Colonic mucosa (tissue), 4 donors: ENCODE results near the gene FBXL2. TPM values are rescaled to one million over a fixed set of nuclear protein-coding genes. Genes with fewer than 3 reads are reported as not detected.

Experiments
- DNase-seq: peaks from one replicate; pipeline ENCODE4 v3.0.0-alpha.2; 2020
- H3K27ac ChIP-seq: fragments of 200-600 bp; one replicate; pipeline ENCODE4 v1.8.0; 2021
- H3K27me3 ChIP-seq: fragments of 200-600 bp; one replicate; pipeline ENCODE4 v1.8.0; 2021
- H3K36me3 ChIP-seq: fragments of 200-600 bp; one replicate; pipeline ENCODE4 v1.8.0; 2021
- H3K4me1 ChIP-seq: fragments of 200-600 bp; one replicate; pipeline ENCODE4 v1.8.0; 2021; ENCODE audit warnings: mild to moderate bottlenecking
- H3K4me3 ChIP-seq: fragments of 200-600 bp; one replicate; pipeline ENCODE4 v1.8.0; 2021
- H3K9ac ChIP-seq, 2 donors: one replicate each; pipeline ENCODE4 v1.7.0; 2013; ENCODE audit warnings: control low read depth in 2 of 2, low read depth in 2 of 2, low read length in 2 of 2
- H3K9me3 ChIP-seq: fragments of 200-600 bp; one replicate; pipeline ENCODE4 v1.8.0; 2021
- intact Hi-C: fragments of 100-400 bp; cut with DNase I; formaldehyde crosslinking; loops from one replicate; pipeline ENCODE4 v1.14.1; 2022
- total RNA-seq, 2 donors: library from RNA; stranded (reverse); fragmentation: NEBNext Ultra II Directional in 1 of 2; extraction: Animal tissue kit (Norgen Biotek cat#: 25700) in 1 of 2; gene quantifications; one replicate each; pipeline ENCODE4 v1.2.1, GENCODE V29; 2021
- TF ChIP-seq, protein P1 (sequence below): fragments of 200-600 bp; IDR thresholded peaks from one replicate; pipeline ENCODE4 v1.8.0; 2022; ENCODE audit warnings: antibody characterized with exemption, mild to moderate bottlenecking
- donor health status: healthy.
- donor health status: DM: no; HTN: no; CAD: no.
- donor health status: DM: no; HTN: no; CAD: no.

Gene FBXL2
- total RNA-seq, 2 donors from 2014 or later: 0.69 to 1.1 TPM

GRCh38 chr3:33363113-33363800, 86.0 kb downstream of the FBXL2 start:
- Histone ChIP-seq H3K27me3 (no peaks in the 10 kb centered on the region), H3K4me3 (no peak overlapping the region), H3K27ac (no peak overlapping the region), H3K9ac (no peak overlapping the region), H3K4me1 (no peaks in the 10 kb centered on the region), H3K36me3 (no peaks in the 10 kb centered on the region), H3K9me3 (no peaks in the 10 kb centered on the region)
- intact Hi-C loops: no loop called here
- TF ChIP-seq, protein P1, sequence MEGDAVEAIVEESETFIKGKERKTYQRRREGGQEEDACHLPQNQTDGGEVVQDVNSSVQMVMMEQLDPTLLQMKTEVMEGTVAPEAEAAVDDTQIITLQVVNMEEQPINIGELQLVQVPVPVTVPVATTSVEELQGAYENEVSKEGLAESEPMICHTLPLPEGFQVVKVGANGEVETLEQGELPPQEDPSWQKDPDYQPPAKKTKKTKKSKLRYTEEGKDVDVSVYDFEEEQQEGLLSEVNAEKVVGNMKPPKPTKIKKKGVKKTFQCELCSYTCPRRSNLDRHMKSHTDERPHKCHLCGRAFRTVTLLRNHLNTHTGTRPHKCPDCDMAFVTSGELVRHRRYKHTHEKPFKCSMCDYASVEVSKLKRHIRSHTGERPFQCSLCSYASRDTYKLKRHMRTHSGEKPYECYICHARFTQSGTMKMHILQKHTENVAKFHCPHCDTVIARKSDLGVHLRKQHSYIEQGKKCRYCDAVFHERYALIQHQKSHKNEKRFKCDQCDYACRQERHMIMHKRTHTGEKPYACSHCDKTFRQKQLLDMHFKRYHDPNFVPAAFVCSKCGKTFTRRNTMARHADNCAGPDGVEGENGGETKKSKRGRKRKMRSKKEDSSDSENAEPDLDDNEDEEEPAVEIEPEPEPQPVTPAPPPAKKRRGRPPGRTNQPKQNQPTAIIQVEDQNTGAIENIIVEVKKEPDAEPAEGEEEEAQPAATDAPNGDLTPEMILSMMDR: no peak
- DNase-seq: no peak

- no peak overlapping the region for H3K27ac ChIP-seq
- TF ChIP-seq, protein P1: no peak
- H3K4me3 ChIP-seq: no peak overlapping the region
- DNase-seq: no peak
- H3K36me3 ChIP-seq: no peaks in the 10 kb centered on the region
- intact Hi-C loops: no loop called here
- no peak overlapping the region for H3K9ac ChIP-seq
- no peaks in the 10 kb centered on the region for H3K27me3 ChIP-seq
- no peaks in the 10 kb centered on the region for H3K9me3 ChIP-seq
- H3K4me1 ChIP-seq: no peaks in the 10 kb centered on the region
Observed at GRCh38 chr3:33364060-33364459, 86.8 kb downstream of the FBXL2 start.

DNA sequence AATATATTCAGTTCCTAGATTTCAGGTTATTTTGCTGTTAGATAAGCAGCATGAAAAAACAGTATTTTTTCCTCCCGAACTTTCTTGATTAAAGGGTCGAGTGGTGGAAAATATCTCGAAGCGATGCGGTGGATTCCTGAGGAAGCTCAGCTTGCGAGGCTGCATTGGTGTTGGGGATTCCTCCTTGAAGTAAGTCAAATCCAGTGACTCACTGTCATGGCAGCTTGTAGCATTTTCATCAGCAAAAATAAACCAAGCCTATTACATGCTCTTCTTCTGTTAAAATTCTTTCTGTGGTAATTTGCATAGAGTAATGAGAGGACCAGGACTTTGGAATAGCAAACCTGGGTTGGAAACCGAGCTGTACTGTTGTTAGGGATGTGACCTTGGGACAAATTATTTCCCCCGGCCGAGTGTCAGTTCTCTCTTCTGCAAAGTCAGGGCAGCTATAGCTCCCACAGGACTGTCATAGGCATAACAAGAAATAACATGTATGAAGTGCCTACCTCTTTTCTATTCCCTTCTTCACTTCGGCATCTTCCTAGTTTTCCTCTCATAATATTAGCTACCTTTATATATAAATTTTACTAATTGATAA, 87.4 kb downstream of the FBXL2 start:
- Histone ChIP-seq H3K36me3 (no peaks in the 10 kb centered on the region), H3K9me3 (no peaks in the 10 kb centered on the region), H3K4me1 (no peaks in the 10 kb centered on the region), H3K27me3 (no peaks in the 10 kb centered on the region), H3K9ac (no peak overlapping the region), H3K27ac (no peak overlapping the region), H3K4me3 (no peak overlapping the region)
- TF ChIP-seq, protein P1: no peak
- intact Hi-C loops: no loop called here
- DNase-seq: no peak

GRCh38 chr3:33372218-33373081, 95.2 kb downstream of the FBXL2 start:
- TF ChIP-seq, protein P1: peak; percentile 89
- Histone ChIP-seq H3K9ac (no peak overlapping the region), H3K27ac (no peak overlapping the region), H3K9me3 (no peaks in the 10 kb centered on the region), H3K36me3 (no peaks in the 10 kb centered on the region), H3K4me1 (no peaks in the 10 kb centered on the region), H3K27me3 (no peaks in the 10 kb centered on the region), H3K4me3 (no peak overlapping the region)
- DNase-seq: peak; percentile 45
- intact Hi-C loops: loop anchor here (2.0 to 5.0 kb wide), 2 partner anchors 240 to 425 kb away; no protein-coding TSS in a partner anchor

DNA sequence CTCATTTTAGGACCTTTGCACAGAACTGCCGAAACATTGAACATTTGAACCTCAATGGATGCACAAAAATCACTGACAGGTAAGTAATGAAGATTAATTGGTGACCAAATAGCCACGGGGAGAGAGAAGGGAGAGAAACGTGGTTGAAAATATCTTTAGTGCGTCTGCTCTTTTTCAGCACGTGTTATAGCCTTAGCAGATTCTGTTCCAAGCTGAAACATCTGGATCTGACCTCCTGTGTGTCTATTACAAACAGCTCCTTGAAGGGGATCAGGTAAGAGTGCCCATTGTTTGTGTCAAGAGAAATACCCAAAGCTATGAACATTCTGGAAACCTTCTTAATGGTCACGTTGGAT, 95.8 kb downstream of the FBXL2 start:
- intact Hi-C loops: loop anchor here (2.0 to 5.0 kb wide), 2 partner anchors 240 to 426 kb away; no protein-coding TSS in a partner anchor
- Histone ChIP-seq H3K27ac (no peak overlapping the region), H3K36me3 (no peaks in the 10 kb centered on the region), H3K4me3 (no peak overlapping the region), H3K4me1 (no peaks in the 10 kb centered on the region), H3K27me3 (no peaks in the 10 kb centered on the region), H3K9ac (no peak overlapping the region), H3K9me3 (no peaks in the 10 kb centered on the region)
- no peak for DNase-seq
- TF ChIP-seq, protein P1: peak; percentile 6
